HL-60 (cell line): Measurements from ENCODE around the gene CSMD2.
A peak's percentile ranks its signal among the peaks of the same experiment; 100 is the strongest.

Source experiments
- DNase-seq, 2 experiments: peaks; one replicate each; pipeline ENCODE4 v3.0.0-alpha.2; 2010 to 2020; ENCODE audit warnings: low read depth in 1 of 2, low spot score in 1 of 2
- H3K27ac ChIP-seq: fragments of 250-450 bp; sonication (Bioruptor Pico); replicated peaks from 2 replicates; pipeline ENCODE4 v1.5.1; 2020; ENCODE audit warnings: mild to moderate bottlenecking, moderate library complexity
- H3K27me3 ChIP-seq: fragments of 250-450 bp; sonication (Bioruptor Pico); 2 replicates; pipeline ENCODE4 v1.5.1; 2021; ENCODE audit warnings: mild to moderate bottlenecking, moderate library complexity; ENCODE audit not compliant: insufficient read depth, poor library complexity, severe bottlenecking
- H3K4me3 ChIP-seq: replicated peaks from 2 replicates; pipeline ENCODE4 v1.5.1; 2011; ENCODE audit warnings: mild to moderate bottlenecking, control low read depth, low read length; ENCODE audit not compliant: insufficient read depth
- GABPA ChIP-seq: IDR thresholded peaks from 2 replicates; pipeline ENCODE4 v1.6.1; 2012; ENCODE audit warnings: low read depth
- POLR2AphosphoS5 ChIP-seq: IDR thresholded peaks from 2 replicates; pipeline ENCODE4 v1.6.1; 2012; ENCODE audit warnings: low read depth
- SPI1 ChIP-seq: IDR thresholded peaks from 2 replicates; pipeline ENCODE4 v1.6.1; 2012; ENCODE audit warnings: low read depth, mild to moderate bottlenecking, borderline replicate concordance
- TF ChIP-seq, protein P1 (sequence below): IDR thresholded peaks from one replicate; pipeline ENCODE4 v1.5.1; 2011; ENCODE audit warnings: low read length, control low read depth, inconsistent platforms; ENCODE audit not compliant: insufficient read depth
- TF ChIP-seq, protein P2 (sequence below): IDR thresholded peaks from 2 replicates; pipeline ENCODE4 v1.6.1; 2012; ENCODE audit warnings: low read depth; ENCODE audit not compliant: insufficient replicate concordance

Gene CSMD2

GRCh38 chr1:33477451-33477850 is 687.6 kb downstream of the CSMD2 start:
- Histone ChIP-seq H3K4me3 (no peak overlapping the region), H3K27ac (no peak overlapping the region), H3K27me3 (no peaks in the 10 kb centered on the region)
- TF ChIP-seq POLR2AphosphoS5 (no peak), SPI1 (no peak), GABPA (no peak)
- TF ChIP-seq, protein P1, sequence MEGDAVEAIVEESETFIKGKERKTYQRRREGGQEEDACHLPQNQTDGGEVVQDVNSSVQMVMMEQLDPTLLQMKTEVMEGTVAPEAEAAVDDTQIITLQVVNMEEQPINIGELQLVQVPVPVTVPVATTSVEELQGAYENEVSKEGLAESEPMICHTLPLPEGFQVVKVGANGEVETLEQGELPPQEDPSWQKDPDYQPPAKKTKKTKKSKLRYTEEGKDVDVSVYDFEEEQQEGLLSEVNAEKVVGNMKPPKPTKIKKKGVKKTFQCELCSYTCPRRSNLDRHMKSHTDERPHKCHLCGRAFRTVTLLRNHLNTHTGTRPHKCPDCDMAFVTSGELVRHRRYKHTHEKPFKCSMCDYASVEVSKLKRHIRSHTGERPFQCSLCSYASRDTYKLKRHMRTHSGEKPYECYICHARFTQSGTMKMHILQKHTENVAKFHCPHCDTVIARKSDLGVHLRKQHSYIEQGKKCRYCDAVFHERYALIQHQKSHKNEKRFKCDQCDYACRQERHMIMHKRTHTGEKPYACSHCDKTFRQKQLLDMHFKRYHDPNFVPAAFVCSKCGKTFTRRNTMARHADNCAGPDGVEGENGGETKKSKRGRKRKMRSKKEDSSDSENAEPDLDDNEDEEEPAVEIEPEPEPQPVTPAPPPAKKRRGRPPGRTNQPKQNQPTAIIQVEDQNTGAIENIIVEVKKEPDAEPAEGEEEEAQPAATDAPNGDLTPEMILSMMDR: no peak
- TF ChIP-seq, protein P2, sequence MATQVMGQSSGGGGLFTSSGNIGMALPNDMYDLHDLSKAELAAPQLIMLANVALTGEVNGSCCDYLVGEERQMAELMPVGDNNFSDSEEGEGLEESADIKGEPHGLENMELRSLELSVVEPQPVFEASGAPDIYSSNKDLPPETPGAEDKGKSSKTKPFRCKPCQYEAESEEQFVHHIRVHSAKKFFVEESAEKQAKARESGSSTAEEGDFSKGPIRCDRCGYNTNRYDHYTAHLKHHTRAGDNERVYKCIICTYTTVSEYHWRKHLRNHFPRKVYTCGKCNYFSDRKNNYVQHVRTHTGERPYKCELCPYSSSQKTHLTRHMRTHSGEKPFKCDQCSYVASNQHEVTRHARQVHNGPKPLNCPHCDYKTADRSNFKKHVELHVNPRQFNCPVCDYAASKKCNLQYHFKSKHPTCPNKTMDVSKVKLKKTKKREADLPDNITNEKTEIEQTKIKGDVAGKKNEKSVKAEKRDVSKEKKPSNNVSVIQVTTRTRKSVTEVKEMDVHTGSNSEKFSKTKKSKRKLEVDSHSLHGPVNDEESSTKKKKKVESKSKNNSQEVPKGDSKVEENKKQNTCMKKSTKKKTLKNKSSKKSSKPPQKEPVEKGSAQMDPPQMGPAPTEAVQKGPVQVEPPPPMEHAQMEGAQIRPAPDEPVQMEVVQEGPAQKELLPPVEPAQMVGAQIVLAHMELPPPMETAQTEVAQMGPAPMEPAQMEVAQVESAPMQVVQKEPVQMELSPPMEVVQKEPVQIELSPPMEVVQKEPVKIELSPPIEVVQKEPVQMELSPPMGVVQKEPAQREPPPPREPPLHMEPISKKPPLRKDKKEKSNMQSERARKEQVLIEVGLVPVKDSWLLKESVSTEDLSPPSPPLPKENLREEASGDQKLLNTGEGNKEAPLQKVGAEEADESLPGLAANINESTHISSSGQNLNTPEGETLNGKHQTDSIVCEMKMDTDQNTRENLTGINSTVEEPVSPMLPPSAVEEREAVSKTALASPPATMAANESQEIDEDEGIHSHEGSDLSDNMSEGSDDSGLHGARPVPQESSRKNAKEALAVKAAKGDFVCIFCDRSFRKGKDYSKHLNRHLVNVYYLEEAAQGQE: no peak
- DNase-seq: no peak

DNA sequence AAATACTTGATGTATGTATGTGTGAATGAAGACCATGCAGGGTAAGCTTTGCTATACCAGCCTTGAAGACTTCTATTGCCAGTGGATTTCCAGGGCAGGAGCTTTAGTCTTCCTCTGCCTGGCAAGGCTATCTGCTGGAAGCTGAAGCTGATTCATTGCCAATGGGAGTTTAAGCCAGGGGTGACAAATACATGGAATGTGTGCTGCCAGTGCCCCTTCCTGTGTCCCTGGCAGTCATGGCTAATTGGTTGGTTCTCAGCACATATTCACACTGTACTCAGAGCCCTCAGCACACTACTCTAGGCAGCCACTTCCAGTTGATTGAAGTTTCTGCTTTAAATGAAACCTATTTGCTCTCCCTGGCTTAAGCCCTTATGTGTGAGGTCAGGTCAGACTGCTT is 691.1 kb downstream of the CSMD2 start:
- Histone ChIP-seq H3K4me3 (no peak overlapping the region), H3K27me3 (no peaks in the 10 kb centered on the region), H3K27ac (no peak overlapping the region)
- no peak for TF ChIP-seq POLR2AphosphoS5
- no peak for TF ChIP-seq GABPA
- no peak for TF ChIP-seq SPI1
- TF ChIP-seq, protein P2: no peak
- TF ChIP-seq, protein P1: no peak
- no peak for DNase-seq

DNA sequence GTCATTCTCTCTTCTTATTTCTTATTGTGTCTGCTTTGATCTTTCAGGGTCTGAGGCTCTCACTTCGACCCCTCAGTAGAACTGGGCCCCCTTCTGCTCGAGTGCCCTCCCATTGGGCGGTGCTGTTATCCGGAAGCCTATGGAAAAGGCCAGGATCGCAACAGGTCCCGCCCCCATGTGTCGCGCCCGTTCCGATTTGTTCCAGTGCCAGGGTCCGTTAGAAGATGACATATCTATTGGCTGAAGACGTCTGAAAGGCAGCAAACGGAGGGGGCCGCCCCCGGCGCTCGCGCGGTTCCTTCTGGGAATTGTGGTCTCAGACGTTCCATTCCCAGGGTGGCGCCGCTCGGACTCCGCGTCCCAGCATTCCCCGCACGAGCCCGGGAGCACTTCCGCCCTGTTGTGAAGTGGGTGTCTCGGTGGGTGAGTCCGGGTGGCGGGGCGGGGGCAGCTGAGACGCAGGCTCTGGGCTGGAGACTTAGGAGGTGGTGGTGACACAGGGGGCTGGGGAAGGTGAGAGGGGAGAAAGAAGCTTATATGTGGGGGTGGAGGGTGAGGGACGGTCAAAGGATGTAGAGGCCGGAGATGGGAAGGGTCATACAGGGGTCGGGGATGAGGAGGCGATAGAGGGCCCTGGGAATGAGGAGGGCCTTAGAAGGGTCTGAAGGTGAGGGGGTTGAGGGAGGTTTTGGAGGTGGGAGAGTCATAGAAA is 692.6 kb downstream of the CSMD2 start, which contains the start of gene ZSCAN20:
ZSCAN20 (plus strand) TSS at position 377 of the 712 bp plus-strand sequence. CDS start 6,644 bp downstream, outside the sequence.
- H3K27ac ChIP-seq: peak within 1 kb of the TSS; percentile 56

More for the DNA sequence above, 692.6 kb downstream of the CSMD2 start, which contains the start of gene ZSCAN20:
- DNase-seq: peak; percentile 94 to 98
- Histone ChIP-seq H3K27me3 (no peaks in the 10 kb centered on the region), H3K4me3 (peak within 1 kb of the TSS; percentile 78)
- TF ChIP-seq, protein P2: no peak
- TF ChIP-seq POLR2AphosphoS5 (peak; percentile 49; the same call in 1 of the 2 replicates), GABPA (peak; percentile 85), SPI1 (peak; percentile 77)
- TF ChIP-seq, protein P1: no peak
